Smooth muscle cell (in vitro differentiated cells): ENCODE measurements around the gene PLBD2. TPM values are rescaled to one million over a fixed set of nuclear protein-coding genes. Genes with fewer than 3 reads are reported as not detected.

Source experiments
- DNase-seq: peaks from one replicate; lab custom pipeline; 2025; ENCODE audit not compliant: unreplicated experiment; lab: John Stamatoyannopoulos, UW
- H2AFZ ChIP-seq: fragments of 200-600 bp; sonication (generic); 2 replicates; pipeline ENCODE4 v1.6.0; 2016; ENCODE audit warnings: antibody characterized with exemption, low read depth, mild to moderate bottlenecking
- H3F3A ChIP-seq: fragments of 200-600 bp; sonication (generic); 2 replicates; pipeline ENCODE4 v1.6.0; 2017; ENCODE audit warnings: antibody characterized with exemption, low read depth
- H3K27ac ChIP-seq: fragments of 200-600 bp; sonication (generic); 2 replicates; pipeline ENCODE4 v1.5.1; 2016; ENCODE audit warnings: low read depth, mild to moderate bottlenecking
- H3K27me3 ChIP-seq: fragments of 200-600 bp; sonication (generic); 2 replicates; pipeline ENCODE4 v1.6.1; 2016; ENCODE audit warnings: low read depth, mild to moderate bottlenecking
- H3K36me3 ChIP-seq: fragments of 200-600 bp; sonication (generic); 2 replicates; pipeline ENCODE4 v1.5.1; 2016; ENCODE audit warnings: low read depth
- H3K4me1 ChIP-seq: fragments of 200-600 bp; sonication (generic); 2 replicates; pipeline ENCODE4 v1.5.1; 2016; ENCODE audit warnings: low read depth
- H3K4me2 ChIP-seq: fragments of 200-600 bp; sonication (generic); 2 replicates; pipeline ENCODE4 v1.6.0; 2016; ENCODE audit warnings: mild to moderate bottlenecking
- H3K4me3 ChIP-seq: fragments of 200-600 bp; sonication (generic); 2 replicates; pipeline ENCODE4 v1.5.1; 2016; ENCODE audit warnings: mild to moderate bottlenecking
- H3K79me2 ChIP-seq: fragments of 200-600 bp; sonication (generic); 2 replicates; pipeline ENCODE4 v1.6.0; 2016; ENCODE audit warnings: low read depth, mild to moderate bottlenecking
- H3K9ac ChIP-seq: fragments of 200-600 bp; sonication (generic); 2 replicates; pipeline ENCODE4 v1.6.0; 2016; ENCODE audit warnings: low read depth
- H3K9me3 ChIP-seq: fragments of 200-600 bp; sonication (generic); replicated peaks from 2 replicates; pipeline ENCODE4 v1.5.1; 2016; ENCODE audit warnings: low read depth
- H4K20me1 ChIP-seq: fragments of 200-600 bp; sonication (generic); 2 replicates; pipeline ENCODE4 v1.6.0; 2016; ENCODE audit warnings: low read depth
- WGBS: methylation state at CpG from one replicate; pipeline ENCODE4 v1.1.7; 2016; ENCODE audit warnings: low lambda C conversion rate; 5-methylcytosine and 5-hydroxymethylcytosine counted together
- polyA plus RNA-seq: library from polyadenylated mRNA; unstranded; fragments of >200 nt; fragmentation: Nextera tagmentation; extraction: Ambion mirVana; gene quantifications from 2 replicates; pipeline ENCODE4 v1.2.1, GENCODE V29; 2016
- total RNA-seq: library from RNA; depleted of rRNA; stranded (reverse); fragments of >200 nt; gene quantifications from 2 replicates; pipeline ENCODE4 v1.2.3, GENCODE V29; 2014
- TF ChIP-seq, protein P1 (sequence below): fragments of 200-600 bp; sonication (generic); IDR thresholded peaks from 2 replicates; pipeline ENCODE4 v1.5.1; 2017; ENCODE audit warnings: borderline replicate concordance, mild to moderate bottlenecking, antibody characterized with exemption; ENCODE audit not compliant: insufficient read depth, poor library complexity, severe bottlenecking

The PLBD2 gene, protein sequence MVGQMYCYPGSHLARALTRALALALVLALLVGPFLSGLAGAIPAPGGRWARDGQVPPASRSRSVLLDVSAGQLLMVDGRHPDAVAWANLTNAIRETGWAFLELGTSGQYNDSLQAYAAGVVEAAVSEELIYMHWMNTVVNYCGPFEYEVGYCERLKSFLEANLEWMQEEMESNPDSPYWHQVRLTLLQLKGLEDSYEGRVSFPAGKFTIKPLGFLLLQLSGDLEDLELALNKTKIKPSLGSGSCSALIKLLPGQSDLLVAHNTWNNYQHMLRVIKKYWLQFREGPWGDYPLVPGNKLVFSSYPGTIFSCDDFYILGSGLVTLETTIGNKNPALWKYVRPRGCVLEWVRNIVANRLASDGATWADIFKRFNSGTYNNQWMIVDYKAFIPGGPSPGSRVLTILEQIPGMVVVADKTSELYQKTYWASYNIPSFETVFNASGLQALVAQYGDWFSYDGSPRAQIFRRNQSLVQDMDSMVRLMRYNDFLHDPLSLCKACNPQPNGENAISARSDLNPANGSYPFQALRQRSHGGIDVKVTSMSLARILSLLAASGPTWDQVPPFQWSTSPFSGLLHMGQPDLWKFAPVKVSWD
- total RNA-seq: 14.2 and 19.6 TPM in 2 replicates
- 28.2 and 32.9 TPM in 2 replicates for polyA plus RNA-seq

DNA sequence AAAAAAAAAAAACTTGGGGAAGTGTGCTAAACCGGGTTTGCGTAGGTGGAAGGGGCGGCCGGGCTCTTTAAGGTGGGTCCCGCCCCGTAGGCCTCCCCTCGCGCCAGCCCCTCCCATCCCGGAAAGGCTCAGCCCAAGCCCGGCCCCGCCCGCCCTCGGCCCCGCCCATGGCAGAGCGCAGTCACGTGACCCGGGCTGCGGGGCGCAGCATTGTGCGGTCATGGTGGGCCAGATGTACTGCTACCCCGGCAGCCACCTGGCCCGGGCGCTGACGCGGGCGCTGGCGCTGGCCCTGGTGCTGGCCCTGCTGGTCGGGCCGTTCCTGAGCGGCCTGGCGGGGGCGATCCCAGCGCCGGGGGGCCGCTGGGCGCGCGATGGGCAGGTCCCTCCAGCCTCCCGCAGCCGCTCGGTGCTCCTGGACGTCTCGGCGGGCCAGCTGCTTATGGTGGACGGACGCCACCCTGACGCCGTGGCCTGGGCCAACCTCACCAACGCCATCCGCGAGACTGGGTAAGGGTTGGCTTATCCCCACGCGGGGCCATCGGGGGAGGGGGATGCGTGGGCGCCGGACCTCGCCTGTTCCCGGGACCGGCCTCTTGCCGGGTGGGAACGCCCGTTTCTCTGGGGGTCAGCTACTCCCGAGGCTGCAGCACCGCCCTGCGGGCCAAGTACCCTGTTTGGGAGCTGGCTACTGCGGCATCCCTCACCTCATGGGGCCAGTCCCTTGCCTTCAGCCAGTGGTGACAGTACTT is at the start of gene PLBD2:
TSS of gene PLBD2 (plus strand) at position 207 of the 752 bp plus-strand sequence. CDS start at position 221, 14 bp downstream.
- H3K9me3 ChIP-seq: no peaks in the 10 kb centered on the region
- no peak within 1 kb of the TSS for H3K27ac ChIP-seq

DNA sequence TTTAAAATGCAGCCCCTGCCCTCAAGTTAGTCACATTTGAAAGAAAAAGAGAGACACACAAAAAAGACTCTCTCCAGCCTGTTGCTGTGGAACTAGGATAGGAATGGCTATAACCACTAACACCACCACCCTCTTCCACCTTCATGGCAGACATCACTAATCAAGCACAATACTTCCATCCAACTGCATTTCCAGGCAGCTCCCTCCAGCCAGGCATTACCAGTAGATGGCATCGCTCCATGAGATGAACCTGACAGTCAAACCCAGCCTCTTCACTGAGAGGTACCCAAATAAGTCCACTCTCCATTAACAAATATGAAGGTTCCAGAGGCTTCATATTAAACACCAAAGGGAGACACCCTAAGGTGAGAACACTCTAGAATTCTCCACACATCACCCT is 47.9 kb upstream of the PLBD2 start:
- H3K4me3 ChIP-seq: no peak overlapping the region
- H3K4me2 ChIP-seq: no peak overlapping the region
- no peak overlapping the region for H3K27ac ChIP-seq
- H2AFZ ChIP-seq: no peak overlapping the region
- H3K4me1 ChIP-seq: peaks cover 4% of the 10 kb centered on the region
- TF ChIP-seq, protein P1, sequence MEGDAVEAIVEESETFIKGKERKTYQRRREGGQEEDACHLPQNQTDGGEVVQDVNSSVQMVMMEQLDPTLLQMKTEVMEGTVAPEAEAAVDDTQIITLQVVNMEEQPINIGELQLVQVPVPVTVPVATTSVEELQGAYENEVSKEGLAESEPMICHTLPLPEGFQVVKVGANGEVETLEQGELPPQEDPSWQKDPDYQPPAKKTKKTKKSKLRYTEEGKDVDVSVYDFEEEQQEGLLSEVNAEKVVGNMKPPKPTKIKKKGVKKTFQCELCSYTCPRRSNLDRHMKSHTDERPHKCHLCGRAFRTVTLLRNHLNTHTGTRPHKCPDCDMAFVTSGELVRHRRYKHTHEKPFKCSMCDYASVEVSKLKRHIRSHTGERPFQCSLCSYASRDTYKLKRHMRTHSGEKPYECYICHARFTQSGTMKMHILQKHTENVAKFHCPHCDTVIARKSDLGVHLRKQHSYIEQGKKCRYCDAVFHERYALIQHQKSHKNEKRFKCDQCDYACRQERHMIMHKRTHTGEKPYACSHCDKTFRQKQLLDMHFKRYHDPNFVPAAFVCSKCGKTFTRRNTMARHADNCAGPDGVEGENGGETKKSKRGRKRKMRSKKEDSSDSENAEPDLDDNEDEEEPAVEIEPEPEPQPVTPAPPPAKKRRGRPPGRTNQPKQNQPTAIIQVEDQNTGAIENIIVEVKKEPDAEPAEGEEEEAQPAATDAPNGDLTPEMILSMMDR: no peak
- H3F3A ChIP-seq: no peaks in the 10 kb centered on the region
- H3K9ac ChIP-seq: no peak overlapping the region
- WGBS: 100% methylated on average over 1 of the region's 1 CpG
- H3K9me3 ChIP-seq: no peaks in the 10 kb centered on the region
- DNase-seq: no peak
- H4K20me1 ChIP-seq: no peaks in the 10 kb centered on the region
- H3K79me2 ChIP-seq: no peaks in the 10 kb centered on the region
- H3K36me3 ChIP-seq: no peaks in the 10 kb centered on the region
- H3K27me3 ChIP-seq: no peaks in the 10 kb centered on the region

More for the DNA sequence above, at the start of gene PLBD2:
- Histone ChIP-seq H3K27me3 (no peaks in the 10 kb centered on the region), H3F3A (peaks cover 5% of the 10 kb centered on the region), H2AFZ (peak within 1 kb of the TSS; percentile 86), H3K9ac (peak within 1 kb of the TSS; percentile 32), H3K79me2 (no peaks in the 10 kb centered on the region), H3K4me3 (peak within 1 kb of the TSS; percentile 60), H4K20me1 (peaks cover 16% of the 10 kb centered on the region), H3K4me1 (no peaks in the 10 kb centered on the region), H3K36me3 (no peaks in the 10 kb centered on the region), H3K4me2 (peak within 1 kb of the TSS; percentile 93)
- TF ChIP-seq, protein P1: no peak
- WGBS: 2% methylated on average over 43 of the region's 67 CpGs
- peak; percentile 82 for DNase-seq

DNA sequence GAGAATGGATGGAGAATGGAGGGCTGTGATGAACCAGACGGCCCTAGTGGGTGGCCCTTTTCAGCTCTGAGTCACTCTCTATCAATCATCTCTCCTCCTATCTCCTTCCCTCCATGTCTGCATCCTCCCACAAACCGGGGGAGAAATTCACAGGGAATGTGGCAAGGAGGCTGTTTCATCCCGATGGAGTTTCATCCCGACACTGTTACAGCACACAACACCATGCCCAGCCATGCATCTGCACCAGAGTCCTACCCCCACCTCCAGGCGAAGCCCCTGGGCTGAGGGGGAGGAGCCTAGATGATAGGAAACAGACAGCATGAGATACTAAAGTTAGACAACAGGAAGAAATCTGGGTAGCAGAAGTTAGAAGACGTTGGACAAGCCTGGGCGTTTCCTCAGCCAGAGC is 44.3 kb upstream of the PLBD2 start:
- H3K9ac ChIP-seq: no peak overlapping the region
- H4K20me1 ChIP-seq: no peaks in the 10 kb centered on the region
- WGBS: 26% methylated on average over 7 of the region's 7 CpGs
- H3K4me3 ChIP-seq: no peak overlapping the region
- H3K79me2 ChIP-seq: no peaks in the 10 kb centered on the region
- no peaks in the 10 kb centered on the region for H3K36me3 ChIP-seq
- H3K4me1 ChIP-seq: no peaks in the 10 kb centered on the region
- TF ChIP-seq, protein P1: no peak
- no peaks in the 10 kb centered on the region for H3K9me3 ChIP-seq
- H3F3A ChIP-seq: no peaks in the 10 kb centered on the region
- no peaks in the 10 kb centered on the region for H3K27me3 ChIP-seq
- no peak for DNase-seq
- H3K27ac ChIP-seq: no peak overlapping the region
- H2AFZ ChIP-seq: no peak overlapping the region
- no peak overlapping the region for H3K4me2 ChIP-seq
